ENCODE results near the gene WDR17. TPM values are rescaled to one million over a fixed set of nuclear protein-coding genes. Genes with fewer than 3 reads are reported as not detected.
A peak's percentile ranks its signal among the peaks of the same experiment; 100 is the strongest.

The WDR17 gene
- total RNA-seq, 1 donor from 2014 or later, result 1.0 TPM

GRCh38 chr4:176186671-176187395 lies 121.2 kb downstream of the WDR17 start:
- H3K9ac ChIP-seq (ENCODE audit: low read depth in 1 of 3, low read length in 3 of 3), result peak overlapping the region; percentile 7 to 55 (median 18)
- no peaks in the 10 kb centered on the region for H3K36me3 ChIP-seq (ENCODE audit: control insufficient read depth in 3 of 3, insufficient read depth in 3 of 3, low read length in 3 of 3)
- peaks cover 16 to 23% (median 20%) of the 10 kb centered on the region in 3 donors for H3K4me1 ChIP-seq (ENCODE audit: control insufficient read depth in 3 of 3, insufficient read depth in 3 of 3, low read length in 3 of 3)
- no peaks in the 10 kb centered on the region for H3K27me3 ChIP-seq (ENCODE audit: control insufficient read depth in 3 of 3, insufficient read depth in 3 of 3, low read length in 3 of 3)
- no peak overlapping the region for H3K4me3 ChIP-seq (ENCODE audit: low read length in 3 of 3)
- H3K27ac ChIP-seq (ENCODE audit: low read depth, low read length), result peak overlapping the region; percentile 92
- H3K9me3 ChIP-seq (ENCODE audit: control insufficient read depth in 3 of 3, low read length in 3 of 3), result no peaks in the 10 kb centered on the region

GRCh38 chr4:176187624-176188023 lies 122.0 kb downstream of the WDR17 start:
- peak overlapping the region; percentile 92 for H3K27ac ChIP-seq (ENCODE audit: low read depth, low read length)
- H3K9me3 ChIP-seq (ENCODE audit: control insufficient read depth in 3 of 3, low read length in 3 of 3), result no peaks in the 10 kb centered on the region
- peaks cover 20 to 23% (median 20%) of the 10 kb centered on the region in 3 donors for H3K4me1 ChIP-seq (ENCODE audit: control insufficient read depth in 3 of 3, insufficient read depth in 3 of 3, low read length in 3 of 3)
- no peaks in the 10 kb centered on the region for H3K36me3 ChIP-seq (ENCODE audit: control insufficient read depth in 3 of 3, insufficient read depth in 3 of 3, low read length in 3 of 3)
- peak overlapping the region; percentile 27 to 55 (median 33) for H3K9ac ChIP-seq (ENCODE audit: low read depth in 1 of 3, low read length in 3 of 3)
- H3K4me3 ChIP-seq (ENCODE audit: low read length in 3 of 3), result peak overlapping the region in 2 of 3 donors; percentile 11 to 35
- no peaks in the 10 kb centered on the region for H3K27me3 ChIP-seq (ENCODE audit: control insufficient read depth in 3 of 3, insufficient read depth in 3 of 3, low read length in 3 of 3)

- Histone ChIP-seq H3K4me1 (ENCODE audit: control insufficient read depth in 3 of 3, insufficient read depth in 3 of 3, low read length in 3 of 3) (peaks cover 20 to 23% (median 20%) of the 10 kb centered on the region in 3 donors), H3K27ac (ENCODE audit: low read depth, low read length) (peak overlapping the region; percentile 92), H3K9ac (ENCODE audit: low read depth in 1 of 3, low read length in 3 of 3) (peak overlapping the region in 2 of 3 donors; percentile 27 to 66), H3K36me3 (ENCODE audit: control insufficient read depth in 3 of 3, insufficient read depth in 3 of 3, low read length in 3 of 3) (no peaks in the 10 kb centered on the region), H3K4me3 (ENCODE audit: low read length in 3 of 3) (no peak overlapping the region), H3K27me3 (ENCODE audit: control insufficient read depth in 3 of 3, insufficient read depth in 3 of 3, low read length in 3 of 3) (no peaks in the 10 kb centered on the region), H3K9me3 (ENCODE audit: control insufficient read depth in 3 of 3, low read length in 3 of 3) (no peaks in the 10 kb centered on the region)
Measured at GRCh38 chr4:176188654-176189053, 123.0 kb downstream of the WDR17 start.

GRCh38 chr4:176189891-176190795 lies 124.5 kb downstream of the WDR17 start:
- H3K27ac ChIP-seq (ENCODE audit: low read depth, low read length), result peak overlapping the region; percentile 92
- peak overlapping the region in 1 of 3 donors; percentile 64 for H3K9ac ChIP-seq (ENCODE audit: low read depth in 1 of 3, low read length in 3 of 3)
- no peaks in the 10 kb centered on the region for H3K36me3 ChIP-seq (ENCODE audit: control insufficient read depth in 3 of 3, insufficient read depth in 3 of 3, low read length in 3 of 3)
- H3K4me1 ChIP-seq (ENCODE audit: control insufficient read depth in 3 of 3, insufficient read depth in 3 of 3, low read length in 3 of 3), result peaks cover 18 to 24% (median 24%) of the 10 kb centered on the region in 3 donors
- H3K27me3 ChIP-seq (ENCODE audit: control insufficient read depth in 3 of 3, insufficient read depth in 3 of 3, low read length in 3 of 3), result no peaks in the 10 kb centered on the region
- H3K4me3 ChIP-seq (ENCODE audit: low read length in 3 of 3), result peak overlapping the region in 1 of 3 donors; percentile 11
- no peaks in the 10 kb centered on the region for H3K9me3 ChIP-seq (ENCODE audit: control insufficient read depth in 3 of 3, low read length in 3 of 3)

GRCh38 chr4:176191974-176192373 lies 126.3 kb downstream of the WDR17 start:
- H3K27ac ChIP-seq (ENCODE audit: low read depth, low read length), result peak overlapping the region; percentile 46
- peaks cover 11 to 18% (median 12%) of the 10 kb centered on the region in 3 donors for H3K4me1 ChIP-seq (ENCODE audit: control insufficient read depth in 3 of 3, insufficient read depth in 3 of 3, low read length in 3 of 3)
- H3K27me3 ChIP-seq (ENCODE audit: control insufficient read depth in 3 of 3, insufficient read depth in 3 of 3, low read length in 3 of 3), result no peaks in the 10 kb centered on the region
- no peak overlapping the region for H3K9ac ChIP-seq (ENCODE audit: low read depth in 1 of 3, low read length in 3 of 3)
- no peak overlapping the region for H3K4me3 ChIP-seq (ENCODE audit: low read length in 3 of 3)
- no peaks in the 10 kb centered on the region for H3K9me3 ChIP-seq (ENCODE audit: control insufficient read depth in 3 of 3, low read length in 3 of 3)
- no peaks in the 10 kb centered on the region for H3K36me3 ChIP-seq (ENCODE audit: control insufficient read depth in 3 of 3, insufficient read depth in 3 of 3, low read length in 3 of 3)

- no peaks in the 10 kb centered on the region for H3K9me3 ChIP-seq (ENCODE audit: control insufficient read depth in 3 of 3, low read length in 3 of 3)
- no peaks in the 10 kb centered on the region for H3K27me3 ChIP-seq (ENCODE audit: control insufficient read depth in 3 of 3, insufficient read depth in 3 of 3, low read length in 3 of 3)
- H3K4me1 ChIP-seq (ENCODE audit: control insufficient read depth in 3 of 3, insufficient read depth in 3 of 3, low read length in 3 of 3), result peaks cover 5 to 18% (median 7%) of the 10 kb centered on the region in 3 donors
- peak overlapping the region in 1 of 3 donors; percentile 7 for H3K9ac ChIP-seq (ENCODE audit: low read depth in 1 of 3, low read length in 3 of 3)
- H3K27ac ChIP-seq (ENCODE audit: low read depth, low read length), result peak overlapping the region; percentile 46
- no peak overlapping the region for H3K4me3 ChIP-seq (ENCODE audit: low read length in 3 of 3)
- H3K36me3 ChIP-seq (ENCODE audit: control insufficient read depth in 3 of 3, insufficient read depth in 3 of 3, low read length in 3 of 3), result no peaks in the 10 kb centered on the region
Measured at GRCh38 chr4:176193126-176193525, 127.5 kb downstream of the WDR17 start.

- Histone ChIP-seq H3K9me3 (ENCODE audit: control insufficient read depth in 3 of 3, low read length in 3 of 3) (no peaks in the 10 kb centered on the region), H3K27me3 (ENCODE audit: control insufficient read depth in 3 of 3, insufficient read depth in 3 of 3, low read length in 3 of 3) (no peaks in the 10 kb centered on the region), H3K27ac (ENCODE audit: low read depth, low read length) (peak overlapping the region; percentile 87), H3K4me3 (ENCODE audit: low read length in 3 of 3) (no peak overlapping the region), H3K9ac (ENCODE audit: low read depth in 1 of 3, low read length in 3 of 3) (peak overlapping the region in 1 of 3 donors; percentile 7), H3K4me1 (ENCODE audit: control insufficient read depth in 3 of 3, insufficient read depth in 3 of 3, low read length in 3 of 3) (peaks cover 5 to 18% (median 7%) of the 10 kb centered on the region in 3 donors), H3K36me3 (ENCODE audit: control insufficient read depth in 3 of 3, insufficient read depth in 3 of 3, low read length in 3 of 3) (no peaks in the 10 kb centered on the region)
Measured at GRCh38 chr4:176193938-176194337, 128.3 kb downstream of the WDR17 start.

GRCh38 chr4:176195184-176195978 lies 129.7 kb downstream of the WDR17 start, which contains the start of gene SPATA4:
Gene SPATA4, minus strand, starts transcription at chr4:176195585. Its CDS starts 23 bp downstream, at chr4:176195562.
- H3K9me3 ChIP-seq (ENCODE audit: control insufficient read depth in 3 of 3, low read length in 3 of 3), result no peaks in the 10 kb centered on the region
- H3K27ac ChIP-seq (ENCODE audit: low read depth, low read length), result peak within 1 kb of the TSS; percentile 87
- H3K4me3 ChIP-seq (ENCODE audit: low read length in 3 of 3), result peak within 1 kb of the TSS; percentile 88 to 99 (median 96)
- no peaks in the 10 kb centered on the region for H3K36me3 ChIP-seq (ENCODE audit: control insufficient read depth in 3 of 3, insufficient read depth in 3 of 3, low read length in 3 of 3)
- H3K27me3 ChIP-seq (ENCODE audit: control insufficient read depth in 3 of 3, insufficient read depth in 3 of 3, low read length in 3 of 3), result no peaks in the 10 kb centered on the region
- H3K4me1 ChIP-seq (ENCODE audit: control insufficient read depth in 3 of 3, insufficient read depth in 3 of 3, low read length in 3 of 3), result peaks cover 5 to 13% (median 7%) of the 10 kb centered on the region in 3 donors
- peak within 1 kb of the TSS; percentile 81 to 88 (median 84) for H3K9ac ChIP-seq (ENCODE audit: low read depth in 1 of 3, low read length in 3 of 3)

GRCh38 chr4:176198316-176198903 lies 132.8 kb downstream of the WDR17 start:
- Histone ChIP-seq H3K4me1 (ENCODE audit: control insufficient read depth in 3 of 3, insufficient read depth in 3 of 3, low read length in 3 of 3) (peaks cover 5 to 7% (median 6%) of the 10 kb centered on the region in 3 donors), H3K4me3 (ENCODE audit: low read length in 3 of 3) (no peak overlapping the region), H3K9ac (ENCODE audit: low read depth in 1 of 3, low read length in 3 of 3) (no peak overlapping the region), H3K9me3 (ENCODE audit: control insufficient read depth in 3 of 3, low read length in 3 of 3) (no peaks in the 10 kb centered on the region), H3K27ac (ENCODE audit: low read depth, low read length) (no peak overlapping the region), H3K27me3 (ENCODE audit: control insufficient read depth in 3 of 3, insufficient read depth in 3 of 3, low read length in 3 of 3) (no peaks in the 10 kb centered on the region), H3K36me3 (ENCODE audit: control insufficient read depth in 3 of 3, insufficient read depth in 3 of 3, low read length in 3 of 3) (no peaks in the 10 kb centered on the region)
